SK-N-SH treated with all-trans-retinoic acid at 6 μM for 48 hours (cell line): ENCODE results near the gene BRICD5.

Experiments used
- ATAC-seq: fragments of 200-7000 bp; cut with Tn5 transposase; 3 replicates; pipeline ENCODE4 v1.9.1; 2020; ENCODE audit warnings: mild to moderate bottlenecking, moderate library complexity
- ARNTL ChIP-seq: fragments of 450-650 bp; formaldehyde crosslinking; IDR thresholded peaks from 2 replicates; pipeline ENCODE4 v1.5.0; 2020; ENCODE audit warnings: low read depth, mild to moderate bottlenecking, moderate library complexity, borderline replicate concordance
- BACH2 ChIP-seq: fragments of 250-450 bp; sonication (Bioruptor Pico); IDR thresholded peaks from 2 replicates; pipeline ENCODE4 v1.9.0; 2021; ENCODE audit warnings: mild to moderate bottlenecking, borderline replicate concordance
- CSDC2 ChIP-seq: fragments of 250-450 bp; sonication (Bioruptor Pico); IDR thresholded peaks from 2 replicates; pipeline ENCODE4 v1.5.0; 2020; ENCODE audit warnings: mild to moderate bottlenecking, moderate library complexity
- ESRRG ChIP-seq: fragments of 250-450 bp; sonication (Bioruptor Pico); IDR thresholded peaks from 2 replicates; pipeline ENCODE4 v1.6.1; 2021; ENCODE audit warnings: mild to moderate bottlenecking
- GLIS3 ChIP-seq: fragments of 250-450 bp; sonication (Bioruptor Pico); IDR thresholded peaks from 2 replicates; pipeline ENCODE4 v1.5.0; 2020; ENCODE audit warnings: mild to moderate bottlenecking, moderate library complexity
- ISL1 ChIP-seq: fragments of 250-450 bp; sonication (Bioruptor Pico); IDR thresholded peaks from 2 replicates; pipeline ENCODE4 v2.1.2; 2022; ENCODE audit warnings: mild to moderate bottlenecking, moderate library complexity
- OSR1 ChIP-seq: fragments of 250-450 bp; sonication (Bioruptor Pico); IDR thresholded peaks from 2 replicates; pipeline ENCODE4 v1.8.0; 2022; ENCODE audit warnings: moderate library complexity, mild to moderate bottlenecking, inconsistent platforms
- PATZ1 ChIP-seq: fragments of 250-450 bp; sonication (Bioruptor Pico); IDR thresholded peaks from 2 replicates; pipeline ENCODE4 v1.8.0; 2020; ENCODE audit warnings: mild to moderate bottlenecking, moderate library complexity, borderline replicate concordance
- PPARA ChIP-seq: fragments of 250-450 bp; sonication (Bioruptor Pico); IDR thresholded peaks from 2 replicates; pipeline ENCODE4 v1.5.0; 2020; ENCODE audit warnings: mild to moderate bottlenecking, borderline replicate concordance
- RARB ChIP-seq: fragments of 250-450 bp; sonication (Bioruptor Pico); IDR thresholded peaks from 2 replicates; pipeline ENCODE4 v1.8.0; 2021; ENCODE audit warnings: mild to moderate bottlenecking, moderate library complexity
- SNAI2 ChIP-seq: fragments of 250-450 bp; sonication (Bioruptor Pico); IDR thresholded peaks from 2 replicates; pipeline ENCODE4 v1.5.0; 2020; ENCODE audit warnings: mild to moderate bottlenecking, moderate library complexity
- TCF4 ChIP-seq: fragments of 250-450 bp; sonication (Bioruptor Pico); IDR thresholded peaks from 2 replicates; pipeline ENCODE4 v1.8.0; 2021; ENCODE audit warnings: mild to moderate bottlenecking, moderate library complexity, borderline replicate concordance
- TSHZ2 ChIP-seq: fragments of 250-450 bp; sonication (Bioruptor Pico); IDR thresholded peaks from 2 replicates; pipeline ENCODE4 v1.5.0; 2020; ENCODE audit warnings: mild to moderate bottlenecking, moderate library complexity
- ZC3H10 ChIP-seq: fragments of 250-450 bp; sonication (Bioruptor Pico); IDR thresholded peaks from 2 replicates; pipeline ENCODE4 v1.5.1; 2021; ENCODE audit warnings: mild to moderate bottlenecking, moderate library complexity
- ZFP3 ChIP-seq: fragments of 250-450 bp; sonication (Bioruptor Pico); IDR thresholded peaks from 2 replicates; pipeline ENCODE4 v1.5.0; 2020; ENCODE audit warnings: mild to moderate bottlenecking, moderate library complexity
- ZFP30 ChIP-seq: fragments of 450-650 bp; formaldehyde crosslinking; IDR thresholded peaks from 2 replicates; pipeline ENCODE4 v1.5.0; 2022; ENCODE audit warnings: mild to moderate bottlenecking, moderate library complexity
- ZNF565 ChIP-seq: fragments of 450-650 bp; formaldehyde crosslinking; conservative IDR thresholded peaks from 2 replicates; pipeline ENCODE4 v1.5.0; 2020; ENCODE audit warnings: low read depth, mild to moderate bottlenecking, moderate library complexity
- ZNF70 ChIP-seq: fragments of 450-650 bp; formaldehyde crosslinking; IDR thresholded peaks from 2 replicates; pipeline ENCODE4 v1.5.0; 2020; ENCODE audit warnings: mild to moderate bottlenecking, moderate library complexity
- TF ChIP-seq, protein P1 (sequence below): fragments of 250-450 bp; sonication (Bioruptor Pico); IDR thresholded peaks from 2 replicates; pipeline ENCODE4 v1.8.0; 2021; ENCODE audit warnings: low read depth, mild to moderate bottlenecking, moderate library complexity, borderline replicate concordance
- TF ChIP-seq, protein P2 (sequence below): fragments of 250-450 bp; sonication (Bioruptor Pico); IDR thresholded peaks from 2 replicates; pipeline ENCODE4 v1.5.1; 2020; ENCODE audit warnings: low read depth, mild to moderate bottlenecking, moderate library complexity

The BRICD5 gene

DNA sequence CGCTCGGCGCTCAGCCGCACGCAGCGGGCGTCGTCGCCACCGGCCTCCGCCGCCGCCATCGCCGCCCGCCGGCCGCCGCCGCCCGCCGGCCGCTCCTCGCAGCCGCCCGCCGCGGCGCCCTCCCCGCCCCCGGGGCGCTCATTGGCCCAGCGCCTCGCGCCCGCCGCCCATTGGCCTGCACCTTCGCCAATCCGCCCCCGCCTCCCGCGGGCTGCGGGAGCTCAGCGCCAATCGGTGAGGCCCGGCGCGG lies 4.0 kb upstream of the BRICD5 start, which contains the start of gene PGP:
Gene PGP, minus strand, starts transcription at position 122 of the 250 bp plus-strand sequence. Its CDS starts 63 bp downstream, at position 59.
- ATAC-seq: peak; percentile 78; the same call in 2 of the 3 replicates
- TF ChIP-seq GLIS3 (CRISPR knock-in tag) (0 out of 2 replicates have a peak, but pooled peaks have one; percentile 33), CSDC2 (peak; percentile 99), OSR1 (CRISPR knock-in tag) (no peak), TSHZ2 (CRISPR knock-in tag) (peak; percentile 100), PATZ1 (no peak), ISL1 (CRISPR knock-in tag) (no peak), BACH2 (CRISPR knock-in tag) (peak; percentile 98), ZFP3 (peak; percentile 85), ZFP30 (CRISPR knock-in tag) (peak; percentile 80; the same call in 1 of the 2 replicates), ARNTL (peak; percentile 94; the same call in 1 of the 2 replicates), ZNF565 (CRISPR knock-in tag) (peak; percentile 98), SNAI2 (CRISPR knock-in tag) (peak; percentile 99)

GRCh38 chr16:2213817-2214718 lies 3.4 kb upstream of the BRICD5 start:
- TF ChIP-seq BACH2 (CRISPR knock-in tag) (no peak), ARNTL (no peak), ESRRG (CRISPR knock-in tag) (no peak), PPARA (no peak), OSR1 (CRISPR knock-in tag) (no peak), TSHZ2 (CRISPR knock-in tag) (no peak), TCF4 (CRISPR knock-in tag) (no peak), ISL1 (CRISPR knock-in tag) (no peak), PATZ1 (no peak), RARB (no peak), ZNF70 (CRISPR knock-in tag) (no peak), ZNF565 (CRISPR knock-in tag) (no peak), GLIS3 (CRISPR knock-in tag) (no peak), ZC3H10 (CRISPR knock-in tag) (no peak), ZFP3 (no peak), ZFP30 (CRISPR knock-in tag) (no peak), CSDC2 (no peak)
- TF ChIP-seq, protein P1, sequence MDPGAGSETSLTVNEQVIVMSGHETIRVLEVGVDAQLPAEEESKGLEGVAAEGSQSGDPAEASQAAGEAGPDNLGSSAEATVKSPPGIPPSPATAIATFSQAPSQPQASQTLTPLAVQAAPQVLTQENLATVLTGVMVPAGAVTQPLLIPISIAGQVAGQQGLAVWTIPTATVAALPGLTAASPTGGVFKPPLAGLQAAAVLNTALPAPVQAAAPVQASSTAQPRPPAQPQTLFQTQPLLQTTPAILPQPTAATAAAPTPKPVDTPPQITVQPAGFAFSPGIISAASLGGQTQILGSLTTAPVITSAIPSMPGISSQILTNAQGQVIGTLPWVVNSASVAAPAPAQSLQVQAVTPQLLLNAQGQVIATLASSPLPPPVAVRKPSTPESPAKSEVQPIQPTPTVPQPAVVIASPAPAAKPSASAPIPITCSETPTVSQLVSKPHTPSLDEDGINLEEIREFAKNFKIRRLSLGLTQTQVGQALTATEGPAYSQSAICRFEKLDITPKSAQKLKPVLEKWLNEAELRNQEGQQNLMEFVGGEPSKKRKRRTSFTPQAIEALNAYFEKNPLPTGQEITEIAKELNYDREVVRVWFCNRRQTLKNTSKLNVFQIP (CRISPR knock-in tag): no peak
- TF ChIP-seq, protein P2, sequence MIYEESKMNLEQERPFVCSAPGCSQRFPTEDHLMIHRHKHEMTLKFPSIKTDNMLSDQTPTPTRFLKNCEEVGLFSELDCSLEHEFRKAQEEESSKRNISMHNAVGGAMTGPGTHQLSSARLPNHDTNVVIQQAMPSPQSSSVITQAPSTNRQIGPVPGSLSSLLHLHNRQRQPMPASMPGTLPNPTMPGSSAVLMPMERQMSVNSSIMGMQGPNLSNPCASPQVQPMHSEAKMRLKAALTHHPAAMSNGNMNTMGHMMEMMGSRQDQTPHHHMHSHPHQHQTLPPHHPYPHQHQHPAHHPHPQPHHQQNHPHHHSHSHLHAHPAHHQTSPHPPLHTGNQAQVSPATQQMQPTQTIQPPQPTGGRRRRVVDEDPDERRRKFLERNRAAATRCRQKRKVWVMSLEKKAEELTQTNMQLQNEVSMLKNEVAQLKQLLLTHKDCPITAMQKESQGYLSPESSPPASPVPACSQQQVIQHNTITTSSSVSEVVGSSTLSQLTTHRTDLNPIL: no peak
- ATAC-seq: no peak
